Lung (tissue), 12 donors: Measurements from ENCODE around the gene FGF2. TPM values are rescaled to one million over a fixed set of nuclear protein-coding genes. Genes with fewer than 3 reads are reported as not detected.

ENCODE experiments used
- ATAC-seq: fragments of 200-7000 bp; cut with Tn5 transposase; one replicate; pipeline ENCODE4 v1.9.1; 2020; ENCODE audit warnings: moderate number of reproducible peaks; ENCODE audit not compliant: insufficient read depth, low FRiP score
- DNase-seq, 3 donors: peaks; one replicate each; pipeline ENCODE4 v3.0.0-alpha.2; 2013 to 2017
- H3K27ac ChIP-seq, 2 donors: one replicate each; pipeline ENCODE4 v1.5.1; 2013; ENCODE audit warnings: mild to moderate bottlenecking in 2 of 2, moderate library complexity in 2 of 2, control low read depth in 1 of 2, inconsistent platforms in 1 of 2, low read depth in 1 of 2, low read length in 1 of 2
- H3K27me3 ChIP-seq, 3 donors: one replicate each; pipeline ENCODE4 v1.5.1; 2013; ENCODE audit warnings: low read length in 2 of 3; ENCODE audit not compliant: control insufficient read depth in 3 of 3, insufficient read depth in 3 of 3
- H3K36me3 ChIP-seq, 4 donors: one replicate each; pipeline ENCODE4 v1.5.1; 2013; ENCODE audit warnings: low read length in 4 of 4, mild to moderate bottlenecking in 1 of 4, moderate library complexity in 1 of 4; ENCODE audit not compliant: control insufficient read depth in 4 of 4, insufficient read depth in 4 of 4
- H3K4me1 ChIP-seq, 5 donors: one replicate each; pipeline ENCODE4 v1.5.1; 2013; ENCODE audit warnings: low read length in 5 of 5, mild to moderate bottlenecking in 2 of 5, moderate library complexity in 1 of 5; ENCODE audit not compliant: control insufficient read depth in 5 of 5, insufficient read depth in 5 of 5
- H3K4me3 ChIP-seq: one replicate; pipeline ENCODE4 v1.5.1; 2013; ENCODE audit warnings: mild to moderate bottlenecking, control low read depth, moderate library complexity
- H3K9ac ChIP-seq, 2 donors: one replicate each; pipeline ENCODE4 v1.5.1; 2013; ENCODE audit warnings: low read length in 2 of 2, control low read depth in 1 of 2; ENCODE audit not compliant: insufficient read depth in 1 of 2
- H3K9me3 ChIP-seq, 4 donors: one replicate each; pipeline ENCODE4 v1.5.1; 2013; ENCODE audit warnings: low read length in 3 of 4, mild to moderate bottlenecking in 1 of 4, moderate library complexity in 1 of 4; ENCODE audit not compliant: control insufficient read depth in 4 of 4, insufficient read depth in 3 of 4
- WGBS, 2 donors: extraction: QIAGEN DNeasy Blood & Tissue Kit; methylation state at CpG; one replicate each; pipeline ENCODE4 v1.1.7; 2013; 5-methylcytosine and 5-hydroxymethylcytosine counted together
- polyA plus RNA-seq, 2 donors: library from polyadenylated mRNA; stranded (reverse); fragments of 200-250 nt; gene quantifications; one replicate each; pipeline ENCODE4 v1.2.1, GENCODE V29; 2013
- total RNA-seq, 2 donors: library from RNA; depleted of rRNA in 1 of 2; stranded (reverse); fragments of >200 nt in 1 of 2; gene quantifications; one replicate each; pipeline ENCODE4 v1.2.1, GENCODE V29; 2014 to 2021
- TF ChIP-seq, protein P1 (sequence below): IDR thresholded peaks from 2 replicates; pipeline ENCODE4 v1.5.1; 2012; ENCODE audit warnings: mild to moderate bottlenecking; ENCODE audit errors: control extremely low read depth, extremely low read depth
- donor health status: control.
- donor health status: control.
- donor health status: Bipolar disorder and iron deficiency.
- donor health status: healthy.
- donor health status: DM: yes; HTN: yes; CAD: no.

The FGF2 gene
- total and polyA plus RNA-seq, 4 donors, result 2.4 to 11.6 (median 6.2) TPM

GRCh38 chr4:122793811-122794210 lies 32.8 kb upstream of the FGF2 start:
- peaks cover 0 to 4% (median 0%) of the 10 kb centered on the region in 5 donors for H3K4me1 ChIP-seq
- DNase-seq (no peak), ATAC-seq (no peak)
- H3K27ac ChIP-seq, result no peak overlapping the region
- TF ChIP-seq, protein P1, sequence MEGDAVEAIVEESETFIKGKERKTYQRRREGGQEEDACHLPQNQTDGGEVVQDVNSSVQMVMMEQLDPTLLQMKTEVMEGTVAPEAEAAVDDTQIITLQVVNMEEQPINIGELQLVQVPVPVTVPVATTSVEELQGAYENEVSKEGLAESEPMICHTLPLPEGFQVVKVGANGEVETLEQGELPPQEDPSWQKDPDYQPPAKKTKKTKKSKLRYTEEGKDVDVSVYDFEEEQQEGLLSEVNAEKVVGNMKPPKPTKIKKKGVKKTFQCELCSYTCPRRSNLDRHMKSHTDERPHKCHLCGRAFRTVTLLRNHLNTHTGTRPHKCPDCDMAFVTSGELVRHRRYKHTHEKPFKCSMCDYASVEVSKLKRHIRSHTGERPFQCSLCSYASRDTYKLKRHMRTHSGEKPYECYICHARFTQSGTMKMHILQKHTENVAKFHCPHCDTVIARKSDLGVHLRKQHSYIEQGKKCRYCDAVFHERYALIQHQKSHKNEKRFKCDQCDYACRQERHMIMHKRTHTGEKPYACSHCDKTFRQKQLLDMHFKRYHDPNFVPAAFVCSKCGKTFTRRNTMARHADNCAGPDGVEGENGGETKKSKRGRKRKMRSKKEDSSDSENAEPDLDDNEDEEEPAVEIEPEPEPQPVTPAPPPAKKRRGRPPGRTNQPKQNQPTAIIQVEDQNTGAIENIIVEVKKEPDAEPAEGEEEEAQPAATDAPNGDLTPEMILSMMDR, result no peak
- H3K9me3 ChIP-seq, result no peaks in the 10 kb centered on the region
- H3K27me3 ChIP-seq, result no peaks in the 10 kb centered on the region
- H3K36me3 ChIP-seq, result no peaks in the 10 kb centered on the region
- no peak overlapping the region for H3K4me3 ChIP-seq
- no peak overlapping the region for H3K9ac ChIP-seq

DNA sequence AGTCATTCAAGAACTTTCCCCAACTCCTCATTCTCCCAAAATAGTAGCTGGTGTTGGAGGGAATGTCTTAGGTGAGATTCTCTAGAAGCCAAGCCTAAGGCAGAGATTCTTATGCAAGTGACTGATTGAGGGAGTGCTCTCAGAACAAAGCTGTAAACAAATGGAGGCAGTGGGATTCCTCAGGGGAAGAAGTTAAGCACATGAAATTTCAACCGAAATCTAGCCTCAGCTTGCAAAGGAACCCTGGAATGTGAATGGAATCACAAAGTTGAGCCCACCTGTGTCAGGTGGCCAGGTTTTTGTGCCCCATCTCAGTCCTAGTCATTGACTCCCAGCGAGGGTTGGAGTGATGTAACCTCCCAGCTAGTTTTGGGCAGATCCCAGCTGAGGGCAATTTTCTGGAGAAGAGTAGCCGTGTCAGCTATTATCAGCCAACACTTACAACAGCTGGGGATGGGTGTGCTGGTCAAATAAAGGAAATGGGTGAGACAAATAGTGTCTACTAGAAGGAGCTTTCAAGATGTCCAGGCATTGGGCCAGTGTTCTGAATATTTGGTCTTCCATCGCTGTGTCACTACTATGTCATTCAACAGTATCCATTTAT lies 29.7 kb upstream of the FGF2 start:
- H3K9me3 ChIP-seq, result no peaks in the 10 kb centered on the region
- 84 to 88% methylated on average over 4 of the region's 4 CpGs for WGBS, 2 donors
- H3K36me3 ChIP-seq, result no peaks in the 10 kb centered on the region
- H3K9ac ChIP-seq, result no peak overlapping the region
- H3K27ac ChIP-seq, result no peak overlapping the region
- no peak overlapping the region for H3K4me3 ChIP-seq
- H3K4me1 ChIP-seq, result peaks cover 0 to 4% (median 0%) of the 10 kb centered on the region in 5 donors
- TF ChIP-seq, protein P1, result no peak
- no peak for ATAC-seq
- DNase-seq, result no peak
- no peaks in the 10 kb centered on the region for H3K27me3 ChIP-seq

GRCh38 chr4:122797405-122798094 lies 29.1 kb upstream of the FGF2 start:
- TF ChIP-seq, protein P1, result no peak
- H3K36me3 ChIP-seq, result no peaks in the 10 kb centered on the region
- H3K27me3 ChIP-seq, result no peaks in the 10 kb centered on the region
- DNase-seq, result no peak
- H3K9me3 ChIP-seq, result no peaks in the 10 kb centered on the region
- no peak overlapping the region for H3K4me3 ChIP-seq
- peak overlapping the region in 1 of 2 donors; percentile 69 for H3K27ac ChIP-seq
- H3K4me1 ChIP-seq, result peaks cover 0 to 4% (median 0%) of the 10 kb centered on the region in 5 donors
- ATAC-seq, result no peak
- peak overlapping the region in 1 of 2 donors; percentile 8 for H3K9ac ChIP-seq
- WGBS, 2 donors, result 94 to 95% methylated on average over 2 of the region's 2 CpGs
